HFFc6 (cell line): ENCODE data around the gene GTF2H4. TPM values are rescaled to one million over a fixed set of nuclear protein-coding genes. Genes with fewer than 3 reads are reported as not detected.
"Not testable (repeated sequence)": the region's sequence is repeated elsewhere in the genome, so short reads cannot be mapped to it uniquely, and the experiment has no call there.

Experiments
- DNase-seq: peaks from one replicate; pipeline ENCODE4 v3.0.0-alpha.2; 2018
- H3K27ac Mint-ChIP-seq: 2 replicates; pipeline ENCODE4 v1.8.0; 2020; ENCODE audit warnings: mild to moderate bottlenecking, mixed read lengths
- H3K27me3 Mint-ChIP-seq: 2 replicates; pipeline ENCODE4 v1.8.0; 2021; ENCODE audit warnings: mild to moderate bottlenecking, moderate library complexity, mixed read lengths; ENCODE audit not compliant: insufficient read depth
- H3K36me3 Mint-ChIP-seq: 2 replicates; pipeline ENCODE4 v1.8.0; 2021; ENCODE audit warnings: low read depth, mixed read lengths
- H3K4me1 Mint-ChIP-seq: 2 replicates; pipeline ENCODE4 v1.8.0; 2020; ENCODE audit warnings: low read depth, mixed read lengths
- H3K4me3 Mint-ChIP-seq: 2 replicates; pipeline ENCODE4 v1.8.0; 2020; ENCODE audit warnings: mild to moderate bottlenecking, moderate library complexity, mixed read lengths
- H3K9me3 Mint-ChIP-seq: 2 replicates; pipeline ENCODE4 v1.8.0; 2020; ENCODE audit warnings: mild to moderate bottlenecking, mixed read lengths
- total RNA-seq, 6 experiments: library from RNA; stranded (reverse); fragmentation: NEBNext Ultra II Directional; extraction: Animal tissue kit (Norgen Biotek cat#: 25700); gene quantifications; 2 replicates in 1 of 6; 3 replicates in 5 of 6; pipeline ENCODE4 v1.2.3, GENCODE V29; 2021
- TF ChIP-seq, protein P1 (sequence below): fragments of 200-600 bp; sonication (generic); IDR thresholded peaks from 2 replicates; pipeline ENCODE4 v1.5.0; 2021; ENCODE audit warnings: antibody characterized with exemption, mild to moderate bottlenecking

GTF2H4 gene
- total RNA-seq, 6 experiments from 2014 or later, result 23.9 to 27.1 (median 26.5) TPM

DNA sequence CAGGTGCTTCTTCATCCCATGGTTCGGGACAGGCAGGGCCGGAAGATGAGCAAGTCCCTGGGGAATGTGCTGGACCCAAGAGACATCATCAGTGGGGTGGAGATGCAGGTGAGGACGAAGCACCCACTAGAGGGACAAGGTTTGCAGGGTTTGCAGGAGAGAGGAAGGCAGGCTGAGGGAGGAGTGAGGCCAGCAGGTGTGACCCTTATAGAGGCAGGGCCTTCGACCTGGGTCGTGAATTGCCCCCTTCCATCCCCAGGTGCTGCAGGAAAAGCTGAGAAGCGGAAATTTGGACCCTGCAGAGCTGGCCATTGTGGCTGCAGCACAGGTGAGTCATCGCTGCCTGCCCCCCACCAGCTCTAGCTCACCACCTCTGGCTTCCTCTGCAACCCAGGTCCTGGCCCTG lies 14.4 kb downstream of the GTF2H4 start:
- Mint-ChIP-seq H3K9me3 (no peaks in the 10 kb centered on the region), H3K4me1 (peaks cover 9% of the 10 kb centered on the region), H3K27me3 (no peaks in the 10 kb centered on the region; the same call in none of the 2 replicates), H3K4me3 (no peak overlapping the region), H3K36me3 (peaks cover 13% of the 10 kb centered on the region), H3K27ac (no peak overlapping the region)
- TF ChIP-seq, protein P1, sequence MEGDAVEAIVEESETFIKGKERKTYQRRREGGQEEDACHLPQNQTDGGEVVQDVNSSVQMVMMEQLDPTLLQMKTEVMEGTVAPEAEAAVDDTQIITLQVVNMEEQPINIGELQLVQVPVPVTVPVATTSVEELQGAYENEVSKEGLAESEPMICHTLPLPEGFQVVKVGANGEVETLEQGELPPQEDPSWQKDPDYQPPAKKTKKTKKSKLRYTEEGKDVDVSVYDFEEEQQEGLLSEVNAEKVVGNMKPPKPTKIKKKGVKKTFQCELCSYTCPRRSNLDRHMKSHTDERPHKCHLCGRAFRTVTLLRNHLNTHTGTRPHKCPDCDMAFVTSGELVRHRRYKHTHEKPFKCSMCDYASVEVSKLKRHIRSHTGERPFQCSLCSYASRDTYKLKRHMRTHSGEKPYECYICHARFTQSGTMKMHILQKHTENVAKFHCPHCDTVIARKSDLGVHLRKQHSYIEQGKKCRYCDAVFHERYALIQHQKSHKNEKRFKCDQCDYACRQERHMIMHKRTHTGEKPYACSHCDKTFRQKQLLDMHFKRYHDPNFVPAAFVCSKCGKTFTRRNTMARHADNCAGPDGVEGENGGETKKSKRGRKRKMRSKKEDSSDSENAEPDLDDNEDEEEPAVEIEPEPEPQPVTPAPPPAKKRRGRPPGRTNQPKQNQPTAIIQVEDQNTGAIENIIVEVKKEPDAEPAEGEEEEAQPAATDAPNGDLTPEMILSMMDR, result no peak
- DNase-seq, result no peak

DNA sequence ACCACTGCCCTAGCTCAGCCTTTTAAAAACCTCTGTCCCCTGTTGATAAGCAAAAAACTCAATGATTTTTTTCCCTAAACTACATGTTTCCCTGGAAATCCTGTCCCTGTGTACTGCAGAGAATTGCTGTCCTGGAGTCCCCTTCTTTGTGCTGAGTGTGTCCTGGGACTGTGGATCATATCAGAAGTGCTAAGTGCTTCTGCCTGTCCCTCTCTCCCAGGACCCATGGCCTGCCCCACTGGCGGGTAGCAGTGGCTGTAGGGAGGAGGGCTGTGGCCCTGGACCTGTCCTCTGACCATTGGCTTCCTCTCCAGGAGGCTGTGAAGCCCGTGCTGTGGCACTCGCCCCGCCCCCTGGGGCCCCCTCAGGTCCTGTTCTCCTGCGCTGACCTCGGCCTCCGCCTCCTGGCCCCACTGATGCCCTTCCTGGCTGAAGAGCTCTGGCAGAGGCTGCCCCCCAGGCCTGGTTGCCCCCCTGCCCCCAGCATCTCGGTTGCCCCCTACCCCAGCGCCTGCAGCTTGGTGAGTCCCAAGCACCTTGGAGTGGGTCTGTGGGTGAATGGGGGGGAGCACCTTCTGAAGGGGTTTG lies 16.1 kb downstream of the GTF2H4 start:
- H3K27me3 Mint-ChIP-seq, H3K4me1 Mint-ChIP-seq, H3K27ac Mint-ChIP-seq, DNase-seq, H3K4me3 Mint-ChIP-seq: not testable (repeated sequence)
- peaks cover 12% of the 10 kb centered on the region for H3K9me3 Mint-ChIP-seq
- peaks cover 30% of the 10 kb centered on the region for H3K36me3 Mint-ChIP-seq

DNA sequence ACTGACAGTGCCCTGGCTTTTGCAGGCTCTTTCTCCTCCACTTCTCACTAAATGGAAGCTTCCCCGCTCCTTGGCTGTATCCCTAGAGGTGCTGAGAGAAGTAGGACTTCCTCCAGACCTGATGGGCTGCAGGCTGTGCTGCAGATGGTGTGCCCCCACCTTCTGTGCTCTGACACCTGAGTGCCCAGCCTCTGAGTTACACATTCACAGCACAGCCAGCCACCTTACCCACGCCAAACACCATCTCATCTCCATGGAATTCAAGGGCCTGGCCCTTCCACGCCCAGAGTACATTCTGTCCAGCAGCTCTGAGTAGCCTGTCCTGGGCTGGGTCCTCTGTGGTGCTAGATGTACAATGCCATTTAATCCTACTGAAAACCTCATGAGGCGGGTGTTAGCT lies 18.6 kb downstream of the GTF2H4 start:
- Mint-ChIP-seq H3K4me1 (peaks cover 9% of the 10 kb centered on the region), H3K36me3 (peaks cover 33% of the 10 kb centered on the region), H3K27ac (no peak overlapping the region), H3K9me3 (peaks cover 12% of the 10 kb centered on the region), H3K4me3 (no peak overlapping the region), H3K27me3 (peaks cover 3% of the 10 kb centered on the region; the same call in 1 of the 2 replicates)
- TF ChIP-seq, protein P1, result no peak
- DNase-seq, result no peak

DNA sequence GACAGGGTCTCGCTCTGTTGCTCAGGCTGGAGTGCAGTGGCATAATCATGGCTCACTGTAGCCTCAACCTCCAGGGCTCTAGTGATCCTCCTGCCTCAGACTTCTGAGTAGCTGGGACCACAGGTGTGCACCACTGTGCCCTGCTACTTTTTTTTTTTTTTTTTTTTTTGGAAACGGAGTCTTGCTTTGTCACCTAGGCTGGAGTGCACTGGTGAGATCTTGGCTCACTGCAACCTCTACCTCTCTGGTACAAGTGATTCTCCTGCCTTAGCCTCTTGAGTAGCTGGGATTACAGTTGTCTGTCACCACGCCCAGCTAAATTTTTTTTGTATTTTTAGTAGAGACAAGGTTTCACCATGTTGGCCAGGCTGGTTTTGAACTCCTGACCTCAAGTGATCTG lies 19.1 kb downstream of the GTF2H4 start:
- not testable (repeated sequence) for H3K27ac Mint-ChIP-seq, DNase-seq, H3K27me3 Mint-ChIP-seq, H3K4me1 Mint-ChIP-seq, H3K4me3 Mint-ChIP-seq
- H3K9me3 Mint-ChIP-seq, result peaks cover 12% of the 10 kb centered on the region
- peaks cover 33% of the 10 kb centered on the region for H3K36me3 Mint-ChIP-seq

DNA sequence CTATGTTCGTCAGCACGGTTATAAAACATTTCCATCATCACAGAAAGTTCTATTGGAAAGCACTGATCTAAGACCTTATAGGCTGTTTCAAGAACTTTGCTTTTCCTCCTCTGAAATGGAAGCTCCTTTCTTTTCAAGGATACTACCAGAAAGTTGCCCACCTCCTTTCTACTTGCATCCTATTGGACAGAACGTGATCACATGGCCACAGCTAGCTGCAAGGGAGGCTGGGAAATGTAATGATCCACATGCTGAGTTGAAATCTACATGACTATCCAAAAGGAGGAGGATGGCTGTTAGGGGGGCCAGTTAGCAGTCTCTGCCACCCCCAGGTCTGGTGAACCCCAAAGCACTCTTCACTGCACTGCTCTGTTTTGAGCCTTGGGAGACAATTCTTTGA lies 20.7 kb downstream of the GTF2H4 start:
- Mint-ChIP-seq H3K4me1 (peaks cover 9% of the 10 kb centered on the region), H3K27ac (no peak overlapping the region), H3K9me3 (peaks cover 12% of the 10 kb centered on the region), H3K36me3 (peaks cover 21% of the 10 kb centered on the region), H3K4me3 (no peak overlapping the region), H3K27me3 (peaks cover 11% of the 10 kb centered on the region)
- TF ChIP-seq, protein P1, result no peak
- DNase-seq, result no peak

DNA sequence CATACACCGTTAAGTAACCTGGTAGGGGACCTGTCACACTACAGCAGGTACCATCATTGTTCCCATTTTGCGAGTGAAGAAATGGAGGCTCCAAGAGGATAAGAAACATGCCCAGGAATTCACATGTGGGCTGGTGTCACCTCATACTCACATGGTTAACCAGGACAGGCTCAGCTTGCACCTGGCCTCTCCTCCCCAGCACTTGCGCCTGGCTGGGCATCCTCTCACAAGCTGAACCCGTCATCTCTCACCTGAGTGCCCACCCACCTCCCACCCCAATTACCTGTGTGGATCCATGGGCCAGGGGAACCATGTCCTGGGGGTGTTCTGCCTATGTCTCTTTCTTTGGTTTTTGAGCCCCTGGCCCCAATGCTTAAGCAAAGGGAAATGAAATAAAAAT lies 22.5 kb downstream of the GTF2H4 start:
- DNase-seq, result no peak
- Mint-ChIP-seq H3K27me3 (peaks cover 11% of the 10 kb centered on the region), H3K4me1 (peaks cover 9% of the 10 kb centered on the region), H3K9me3 (peaks cover 12% of the 10 kb centered on the region), H3K36me3 (peaks cover 21% of the 10 kb centered on the region), H3K4me3 (no peak overlapping the region), H3K27ac (no peak overlapping the region)
- TF ChIP-seq, protein P1, result no peak
